DMS114 treated with DMSO at 0.1 percent for 48 hours (cell line): ENCODE results near the gene MRPL53.

Experiments
- DNase-seq: peaks from one replicate; lab custom pipeline; 2025; ENCODE audit not compliant: unreplicated experiment; lab: John Stamatoyannopoulos, UW

MRPL53 gene

GRCh38 chr2:74429487-74430451 lies 42.7 kb downstream of the MRPL53 start:
- no peak for DNase-seq

- no peak for DNase-seq
Observed at GRCh38 chr2:74428675-74429074, 43.8 kb downstream of the MRPL53 start.

DNA sequence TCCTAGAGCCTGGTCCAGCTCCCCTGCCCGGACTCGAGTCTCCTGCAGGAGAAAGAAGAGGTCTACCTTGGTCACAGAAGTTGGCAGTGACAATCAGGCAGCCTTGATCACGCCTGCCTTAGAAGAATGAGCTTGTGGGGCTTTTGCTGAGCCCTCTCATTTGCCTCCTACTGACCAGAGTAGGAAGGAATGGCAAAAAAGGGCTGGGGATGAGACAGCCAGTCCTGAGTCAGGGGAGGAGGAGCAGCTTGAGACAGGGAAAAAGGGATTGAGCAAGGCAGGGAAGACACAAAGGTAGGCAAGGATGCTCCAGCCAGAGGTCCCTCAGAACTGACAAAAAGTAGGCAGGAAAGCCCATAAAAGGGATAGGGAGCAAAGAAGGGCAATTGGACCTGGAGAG lies 44.9 kb downstream of the MRPL53 start:
- DNase-seq: no peak

GRCh38 chr2:74426181-74426758 lies 46.2 kb downstream of the MRPL53 start:
- DNase-seq: no peak

GRCh38 chr2:74425523-74425922 lies 47.0 kb downstream of the MRPL53 start:
- DNase-seq: no peak

DNA sequence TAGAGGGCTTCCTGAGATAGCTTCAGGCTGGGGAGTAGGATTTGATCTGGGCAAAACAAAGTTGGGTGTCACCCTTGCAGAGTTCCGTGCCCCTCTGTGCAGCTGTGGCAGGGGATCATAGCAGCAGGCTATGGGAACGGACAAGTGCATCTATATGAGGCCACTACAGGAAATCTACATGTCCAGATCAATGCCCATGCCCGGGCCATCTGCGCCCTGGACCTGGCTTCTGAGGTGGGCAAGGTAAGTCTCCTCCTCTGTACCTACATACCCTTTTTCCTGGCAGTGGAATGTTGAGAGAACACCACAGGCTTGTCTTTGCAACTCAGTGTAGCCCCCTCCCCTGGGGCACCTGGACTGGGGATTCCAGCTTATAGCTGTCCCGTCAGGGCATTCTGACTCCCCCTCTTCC lies 47.5 kb downstream of the MRPL53 start:
- no peak for DNase-seq

- DNase-seq: no peak
Observed at GRCh38 chr2:74424139-74424992, 48.1 kb downstream of the MRPL53 start.

DNA sequence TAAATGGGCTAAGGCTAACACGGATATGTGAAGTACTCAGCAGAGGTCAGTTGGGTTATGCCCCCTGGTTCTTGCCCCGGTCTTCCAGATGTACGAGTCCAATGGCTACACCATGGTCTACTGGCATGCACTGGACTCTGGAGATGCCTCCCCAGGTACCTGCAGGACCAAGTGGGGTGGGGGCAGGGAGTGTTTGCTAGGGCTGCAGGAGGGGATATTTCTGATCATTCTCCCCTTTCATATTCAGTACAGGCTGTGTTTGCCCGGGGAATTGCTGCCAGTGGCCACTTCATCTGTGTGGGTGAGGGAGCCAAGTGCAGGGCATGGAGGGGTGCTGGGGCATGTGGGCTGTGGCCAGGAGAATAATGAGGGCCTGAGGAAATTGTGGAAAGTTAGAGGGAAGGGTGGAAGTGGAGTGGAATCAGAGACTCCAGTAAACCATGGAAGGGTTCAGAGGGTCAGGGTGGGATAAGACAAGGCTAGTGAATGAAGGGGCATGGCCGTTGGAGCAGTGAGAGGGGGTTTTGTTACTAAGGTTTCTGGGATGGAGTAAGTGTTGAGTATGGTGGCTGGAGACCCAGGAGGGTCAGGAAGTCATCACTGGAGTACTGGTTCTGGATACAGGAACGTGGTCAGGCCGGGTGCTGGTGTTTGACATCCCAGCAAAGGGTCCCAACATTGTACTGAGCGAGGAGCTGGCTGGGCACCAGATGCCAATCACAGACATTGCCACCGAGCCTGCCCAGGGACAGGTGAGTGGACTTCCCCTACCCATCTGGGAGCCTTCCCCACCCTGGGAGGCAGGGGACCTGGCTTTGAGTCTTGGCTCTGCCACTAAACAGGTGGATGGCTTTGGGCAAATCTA lies 49.0 kb downstream of the MRPL53 start:
- no peak for DNase-seq
